H4 (cell line): ENCODE measurements around the gene PRM3. TPM values are rescaled to one million over a fixed set of nuclear protein-coding genes. Genes with fewer than 3 reads are reported as not detected.
A peak's percentile ranks its signal among the peaks of the same experiment; 100 is the strongest.
"Not testable (repeated sequence)": the region's sequence is repeated elsewhere in the genome, so short reads cannot be mapped to it uniquely, and the experiment has no call there.

Experiments used
- DNase-seq: peaks from one replicate; pipeline ENCODE4 v3.0.0-alpha.2; 2015; ENCODE audit warnings: low spot score
- total RNA-seq: library from RNA; depleted of rRNA; stranded (reverse); fragments of >200 nt; shearing (Covaris generic); gene quantifications from 2 replicates; pipeline ENCODE4 v1.2.3, GENCODE V29; 2014

Gene PRM3
- total RNA-seq, 1 experiment from 2014 or later: not detected

DNA sequence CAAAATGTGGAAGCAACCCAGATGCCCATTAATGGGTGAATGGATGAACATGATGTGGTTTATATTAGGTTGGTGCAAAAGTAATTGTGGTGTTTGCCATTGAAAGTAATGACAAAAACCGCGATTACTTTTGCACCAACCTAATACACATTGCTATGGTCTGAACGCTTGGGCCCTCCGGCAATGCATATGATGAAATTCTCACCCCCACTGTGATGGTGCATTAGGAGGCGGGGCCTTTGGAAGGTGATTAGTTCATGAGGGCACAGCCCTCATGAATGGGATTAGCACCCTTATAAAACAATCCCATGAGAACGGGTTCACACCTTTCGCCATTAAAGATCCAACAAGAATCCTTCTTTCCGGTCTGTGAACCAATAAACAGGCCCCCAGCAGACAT lies 33.0 kb upstream of the PRM3 start:
- DNase-seq: no peak

DNA sequence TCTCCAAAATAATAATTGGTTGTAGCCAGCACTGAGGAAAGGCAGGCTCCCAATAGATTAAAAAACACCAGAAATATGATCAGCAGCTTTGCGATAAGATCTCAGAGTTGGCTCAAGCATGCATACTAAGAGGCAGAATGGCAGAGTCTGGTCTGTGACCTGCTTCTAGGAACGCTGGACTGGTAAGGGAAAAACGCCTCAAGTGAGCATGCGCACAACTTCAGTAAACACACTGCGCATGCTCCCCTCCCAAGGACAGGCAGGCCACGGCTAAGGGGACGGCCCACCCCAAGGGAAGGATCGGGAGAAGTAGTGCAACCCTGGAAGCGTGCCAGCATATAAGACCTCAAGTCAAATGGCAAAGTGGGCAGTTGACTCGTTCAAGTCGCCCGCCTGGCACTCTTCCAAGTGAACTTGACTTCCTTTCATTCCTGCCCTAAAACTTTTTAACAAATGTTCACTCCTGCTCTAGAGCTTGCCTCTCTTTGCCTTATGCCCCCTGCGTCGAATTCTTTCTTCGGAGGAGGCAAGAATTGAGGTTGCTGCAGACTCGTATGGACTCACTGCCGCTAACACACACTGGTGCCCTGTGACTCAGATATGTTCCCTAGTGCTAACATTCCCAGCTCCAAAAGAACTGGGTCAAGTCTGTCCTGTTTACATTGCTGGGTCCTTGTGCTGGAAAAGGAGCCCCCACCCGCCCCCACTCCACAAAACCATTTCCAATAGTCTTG lies 30.1 kb upstream of the PRM3 start:
- no peak for DNase-seq

DNA sequence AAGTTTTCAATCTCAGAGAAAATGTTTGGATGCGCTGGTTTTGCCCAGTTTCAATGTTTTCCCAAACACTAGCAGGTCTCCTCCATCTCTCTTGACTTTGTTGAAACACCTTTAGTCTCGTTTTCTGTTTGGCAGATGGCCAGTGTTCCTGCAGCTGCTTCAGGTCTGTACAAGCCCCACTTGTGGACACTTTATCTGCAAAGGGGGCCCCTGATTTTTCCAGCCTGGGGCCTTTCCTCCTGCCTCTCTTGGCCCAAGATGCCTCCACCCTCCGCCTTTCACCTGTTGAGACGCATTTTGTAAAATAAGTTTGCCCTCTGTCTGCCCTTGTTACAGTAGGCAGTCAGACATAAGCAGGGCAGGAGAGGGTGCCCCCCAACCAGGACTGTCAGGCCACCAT lies 29.5 kb upstream of the PRM3 start:
- no peak for DNase-seq

DNA sequence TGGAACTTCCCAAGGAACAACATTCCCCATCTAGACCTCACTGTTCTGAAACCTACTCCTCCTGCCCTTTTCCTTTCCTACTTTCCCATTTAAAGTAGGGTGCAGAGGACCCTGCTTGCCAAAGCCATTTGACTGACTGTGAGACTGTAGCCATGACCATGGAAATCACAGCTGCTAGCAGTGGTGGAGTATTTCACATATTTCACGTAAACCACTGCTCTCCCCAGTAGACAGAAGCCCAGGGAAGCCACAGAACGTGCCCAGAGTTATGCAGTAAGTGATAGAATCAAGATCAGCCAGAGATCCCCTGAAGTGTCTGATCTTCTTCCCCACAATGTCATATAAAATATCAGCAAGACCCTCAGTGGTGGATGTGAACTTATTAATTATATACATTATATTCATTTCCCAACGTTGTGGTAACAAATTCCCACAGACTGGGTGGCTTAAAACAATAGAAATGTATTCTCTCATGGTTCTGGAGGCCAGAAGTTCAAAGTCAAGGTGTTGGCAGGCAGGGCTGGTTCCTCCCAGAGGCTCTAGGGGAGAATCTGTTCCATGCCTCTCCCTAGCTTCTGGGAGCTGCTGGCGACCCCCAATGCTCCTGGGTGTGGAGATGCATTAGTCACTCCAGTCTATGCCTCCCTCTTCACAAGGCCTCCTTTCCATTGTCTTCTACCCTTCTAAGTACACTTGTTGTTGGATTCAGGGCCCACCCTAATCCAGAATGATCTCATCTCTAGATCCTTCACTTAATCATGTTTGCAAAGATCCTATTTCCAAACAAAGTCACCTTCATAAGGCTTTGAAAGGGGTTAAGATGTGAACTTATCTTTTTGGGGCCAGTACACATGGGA lies 28.4 kb upstream of the PRM3 start:
- DNase-seq: no peak

DNA sequence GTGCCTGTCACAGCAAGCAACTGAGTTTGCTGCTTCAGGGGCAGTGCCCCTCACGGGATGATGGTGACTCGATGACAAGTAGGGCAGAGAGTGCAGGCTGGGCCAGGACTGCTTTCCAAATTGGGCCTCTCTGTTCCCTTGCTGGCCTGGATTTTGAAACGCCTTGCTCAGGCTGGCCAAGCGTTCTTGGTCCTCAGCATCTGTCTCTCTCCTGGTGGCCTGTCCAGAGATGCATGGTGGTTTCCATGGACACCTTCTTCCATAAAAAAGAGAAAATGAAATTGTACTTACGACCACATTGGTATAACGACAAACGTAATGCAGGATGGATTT lies 27.1 kb upstream of the PRM3 start:
- DNase-seq: no peak

DNA sequence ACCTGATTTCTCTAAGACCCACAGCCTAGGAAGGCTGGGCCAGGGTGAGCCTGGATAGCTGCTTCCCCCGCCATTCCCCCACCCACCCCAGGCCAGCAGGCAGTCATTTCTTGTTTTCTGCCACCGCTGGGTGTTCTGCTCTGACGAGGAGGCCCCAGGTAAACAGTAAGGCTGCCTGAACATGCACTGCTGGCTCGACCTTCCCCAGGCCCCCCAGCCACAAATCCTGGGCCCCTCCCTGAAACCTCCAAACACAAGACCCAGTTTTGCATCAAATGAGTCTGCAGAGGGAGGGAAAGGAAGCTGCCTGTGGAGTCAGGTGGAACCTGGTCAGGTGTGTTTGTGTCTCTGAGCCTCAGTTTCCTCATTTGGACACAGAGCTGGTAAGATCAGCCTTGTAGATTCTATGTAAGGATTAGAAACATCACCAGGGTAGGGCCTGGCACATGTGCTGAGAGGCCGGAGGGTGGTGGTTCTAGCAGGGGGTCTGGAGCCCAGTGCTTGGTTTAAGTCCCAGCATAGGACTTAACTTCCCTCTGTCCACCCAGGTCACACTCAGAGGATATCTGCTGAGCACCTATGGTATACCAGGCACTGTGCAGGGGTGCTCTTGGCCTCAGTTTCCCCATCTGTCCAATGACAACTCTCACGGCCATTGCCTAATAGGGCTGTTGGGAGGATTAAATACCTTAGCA lies 26.6 kb upstream of the PRM3 start:
- no peak for DNase-seq

DNA sequence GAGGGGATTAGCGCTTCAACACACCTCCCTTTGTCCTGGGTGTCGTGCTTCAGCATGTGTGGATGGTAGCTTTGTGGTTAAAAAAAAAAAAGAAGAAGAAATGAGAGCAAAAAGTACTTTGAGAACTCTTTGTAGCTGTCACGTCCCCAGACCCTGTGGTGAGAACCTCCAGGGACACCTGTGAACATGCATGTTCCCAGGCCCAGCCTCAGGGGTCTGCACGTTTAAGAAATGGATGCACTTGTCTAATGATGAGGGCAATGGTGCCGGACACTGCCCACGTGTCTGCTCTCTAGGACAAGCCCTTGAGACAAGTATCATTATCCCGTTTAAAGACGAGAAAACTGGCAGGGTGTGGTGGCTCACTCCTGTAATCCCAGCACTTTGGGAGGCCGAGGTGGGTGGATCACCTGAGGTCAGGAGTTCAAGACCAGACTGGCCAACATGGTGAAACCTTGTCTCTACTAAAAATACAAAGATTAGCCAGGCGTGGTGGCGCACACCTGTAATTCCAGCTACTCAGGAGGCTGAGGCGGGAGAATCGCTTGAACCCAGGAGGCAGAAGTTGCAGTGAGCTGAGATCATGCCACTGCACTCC lies 25.6 kb upstream of the PRM3 start:
- not testable (repeated sequence) for DNase-seq

DNA sequence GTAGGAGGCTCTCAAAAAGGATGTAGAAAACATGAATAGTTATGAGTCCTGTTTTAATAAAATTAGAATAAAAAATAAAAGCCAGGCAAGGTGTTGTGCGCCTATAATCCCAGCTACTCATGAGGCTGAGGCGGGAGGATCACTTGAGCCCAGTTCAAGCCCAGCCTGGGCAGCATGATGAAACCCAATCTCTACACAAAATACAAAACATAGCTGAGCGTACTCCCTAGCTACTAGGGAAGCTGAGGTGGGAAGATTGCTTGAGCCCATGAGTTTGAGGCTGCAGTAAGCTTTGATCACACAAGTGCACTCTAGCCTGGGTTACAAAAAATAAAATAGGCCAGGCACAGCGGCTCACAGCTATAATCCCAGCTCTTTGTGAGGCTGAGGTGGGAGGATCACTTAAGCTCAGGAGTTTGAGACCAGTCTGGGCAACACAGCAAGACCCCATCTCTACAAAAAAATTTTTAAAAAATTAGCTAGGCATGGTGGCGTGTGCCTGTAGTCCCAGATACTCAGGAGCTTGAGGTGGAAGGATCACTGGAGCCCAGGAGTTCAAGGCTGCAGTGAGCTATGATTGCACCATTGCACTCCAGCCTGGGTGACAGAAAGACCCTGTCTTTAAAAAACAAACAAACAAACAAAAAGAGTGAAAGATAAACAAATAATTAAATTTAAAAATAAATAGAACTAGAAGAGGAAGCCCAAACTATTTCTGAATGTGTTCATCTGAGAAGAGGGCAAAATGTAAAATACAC lies 24.9 kb upstream of the PRM3 start:
- no peak for DNase-seq

DNA sequence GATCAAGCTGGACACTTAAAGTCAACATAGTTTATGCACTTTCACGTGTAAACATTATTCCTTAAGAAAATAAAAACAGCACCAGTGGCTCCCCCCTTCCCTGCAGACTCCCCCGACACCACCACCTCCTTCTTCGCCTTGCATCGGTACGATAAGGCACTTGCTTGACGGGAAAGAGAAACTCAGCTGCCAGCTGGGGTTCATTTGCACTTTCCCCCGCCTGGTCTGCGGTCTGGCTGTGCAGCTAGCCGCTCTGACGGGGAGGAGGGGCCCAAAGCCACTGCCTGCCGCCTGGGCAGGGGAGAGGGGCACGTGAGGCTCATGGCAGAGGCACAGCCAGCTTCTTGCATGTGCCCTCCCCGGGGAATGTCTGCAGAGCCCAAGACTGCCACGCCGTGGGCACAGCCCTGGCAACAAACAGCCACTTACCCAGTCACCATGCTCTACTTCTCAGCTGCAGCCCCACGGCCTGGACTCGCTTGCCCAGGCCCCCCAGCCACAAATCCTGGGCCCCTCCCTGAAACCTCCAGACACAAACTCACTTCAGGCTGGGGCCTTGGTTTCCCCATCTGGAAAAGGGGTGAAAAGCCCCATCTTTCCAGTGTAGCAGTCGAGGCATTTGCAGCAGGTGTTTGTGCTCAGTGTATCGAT lies 24.2 kb upstream of the PRM3 start:
- DNase-seq: peak; percentile 96

DNA sequence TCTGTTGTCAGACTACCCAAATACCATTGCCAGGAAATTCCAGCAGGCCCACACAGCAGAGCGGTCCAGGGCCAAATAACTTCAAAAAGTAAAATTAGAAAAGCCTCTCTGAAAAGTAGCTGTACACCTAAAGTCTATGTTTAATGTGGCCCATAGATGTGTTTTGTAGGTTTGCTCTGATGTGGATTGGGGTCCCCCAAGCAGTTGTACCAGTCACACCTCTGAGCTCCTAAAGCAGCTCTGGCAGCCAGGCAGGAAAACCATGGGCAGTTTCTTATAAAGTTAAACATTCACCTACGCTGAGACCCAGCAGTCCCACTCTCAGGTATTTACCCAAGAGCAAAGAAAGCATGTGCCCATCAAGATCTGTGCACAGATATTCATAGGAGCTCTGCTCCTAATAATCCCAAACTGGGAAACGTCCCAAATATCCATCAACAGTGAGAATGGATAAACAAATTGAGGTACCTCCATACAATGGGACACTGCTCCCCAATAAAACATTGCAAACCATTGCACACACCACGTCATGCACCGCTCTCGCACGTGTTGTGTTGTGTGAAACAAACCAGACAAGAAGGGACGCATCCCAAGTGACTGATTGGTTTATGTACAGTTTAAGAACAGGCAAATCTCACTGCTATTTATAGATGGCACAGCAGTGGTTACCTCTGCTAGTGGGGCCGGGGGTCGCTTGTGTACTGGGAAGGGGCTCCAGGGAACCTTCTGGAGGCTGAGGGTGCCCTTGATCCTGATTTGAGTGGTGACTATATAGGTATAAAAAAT lies 23.5 kb upstream of the PRM3 start:
- DNase-seq: no peak

DNA sequence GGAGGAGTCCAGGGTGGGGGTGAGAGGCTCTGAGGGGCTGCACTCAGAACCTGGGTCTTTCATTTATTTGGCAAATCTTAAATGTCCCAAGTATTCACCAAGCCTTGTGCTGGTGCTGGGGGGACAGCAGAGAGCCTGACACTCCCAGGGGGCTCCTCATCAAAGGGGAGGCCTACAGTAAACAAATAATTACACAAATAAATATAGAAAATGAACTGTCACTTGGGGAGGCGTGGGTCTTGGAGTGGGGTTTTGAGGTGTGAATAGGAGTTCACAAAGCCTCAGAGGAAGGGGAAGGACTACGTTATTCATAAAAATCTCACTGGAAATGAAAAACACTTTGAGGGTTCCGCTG lies 22.9 kb upstream of the PRM3 start:
- no peak for DNase-seq

DNA sequence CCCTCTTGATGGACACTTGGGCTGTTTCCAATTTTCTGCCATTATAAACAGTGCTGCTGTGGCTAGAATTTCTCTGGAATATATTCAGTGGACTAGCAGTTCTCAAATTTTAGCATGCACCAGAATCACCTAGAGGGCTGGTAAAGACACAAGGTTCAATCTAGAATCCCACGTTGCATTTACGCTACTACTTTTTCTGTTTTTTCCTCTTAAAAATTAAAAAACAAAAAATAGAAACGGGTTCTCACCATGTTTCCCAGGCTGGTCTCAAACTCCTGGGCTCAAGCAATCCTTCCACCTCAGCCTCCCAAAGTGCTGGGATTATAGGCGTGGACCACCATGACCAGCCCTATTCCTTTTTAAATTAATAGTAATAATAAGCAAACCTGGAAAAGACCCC lies 22.2 kb upstream of the PRM3 start:
- no peak for DNase-seq

DNA sequence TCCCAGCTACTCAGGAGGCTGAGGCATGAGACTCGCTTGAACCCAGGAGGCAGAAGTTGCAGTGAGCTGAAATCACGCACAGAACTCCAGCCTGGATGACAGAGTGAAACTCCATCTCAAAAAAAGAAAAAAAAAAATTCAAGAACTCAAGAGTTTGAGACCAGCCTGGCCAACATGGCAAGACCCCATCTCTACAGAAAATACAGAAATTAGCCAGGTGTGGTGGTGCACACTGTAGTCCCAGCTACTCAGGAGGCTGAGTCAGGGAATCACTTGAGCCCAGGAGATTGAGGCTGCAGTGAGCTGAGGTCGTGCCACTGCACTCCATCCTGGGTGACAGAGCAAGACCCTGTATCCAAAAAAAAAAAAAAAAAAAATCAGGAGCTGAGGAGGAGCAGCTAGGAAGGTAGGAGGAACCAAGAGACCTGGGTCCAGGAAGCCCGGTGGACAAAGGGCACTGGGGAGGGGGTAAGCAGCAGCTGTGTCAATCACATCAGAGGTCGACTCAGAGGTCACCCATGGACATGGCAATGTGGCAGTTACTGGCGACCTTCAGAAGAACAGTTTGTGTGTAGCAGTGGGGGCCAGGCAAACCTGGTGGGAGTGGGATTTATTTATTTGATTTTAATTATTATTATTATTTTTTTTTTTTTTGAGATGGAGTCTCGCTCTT lies 18.8 kb upstream of the PRM3 start:
- DNase-seq: no peak

DNA sequence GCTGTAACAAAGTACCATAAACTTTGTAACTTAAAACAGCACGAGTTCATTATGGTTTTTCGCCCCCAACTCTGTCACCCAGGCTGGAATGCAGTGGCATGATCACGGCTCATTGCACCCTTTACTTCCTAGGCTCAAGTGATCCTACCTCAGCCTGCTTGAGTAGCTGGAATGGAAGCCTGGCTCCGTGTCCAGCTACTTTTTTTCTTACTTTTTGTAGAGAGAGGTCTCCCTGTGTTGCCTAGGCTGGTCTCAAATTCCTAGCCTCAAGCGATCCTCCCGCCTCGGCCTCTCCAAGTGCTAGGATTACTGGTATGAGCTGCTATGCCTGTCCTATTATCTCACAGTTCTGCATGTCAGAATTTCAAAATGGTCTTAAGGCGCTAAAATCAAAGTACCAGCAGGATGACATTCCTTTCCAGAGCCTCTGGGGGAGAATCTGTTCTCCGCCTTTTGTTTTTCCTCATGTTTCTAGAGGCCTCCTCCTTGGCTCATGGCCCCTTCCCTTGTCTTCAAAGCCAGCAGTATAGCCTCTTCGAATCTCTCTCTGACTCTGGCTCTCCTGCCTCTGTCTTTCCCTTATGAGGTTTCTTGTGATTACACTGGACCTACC lies 17.8 kb upstream of the PRM3 start:
- no peak for DNase-seq

DNA sequence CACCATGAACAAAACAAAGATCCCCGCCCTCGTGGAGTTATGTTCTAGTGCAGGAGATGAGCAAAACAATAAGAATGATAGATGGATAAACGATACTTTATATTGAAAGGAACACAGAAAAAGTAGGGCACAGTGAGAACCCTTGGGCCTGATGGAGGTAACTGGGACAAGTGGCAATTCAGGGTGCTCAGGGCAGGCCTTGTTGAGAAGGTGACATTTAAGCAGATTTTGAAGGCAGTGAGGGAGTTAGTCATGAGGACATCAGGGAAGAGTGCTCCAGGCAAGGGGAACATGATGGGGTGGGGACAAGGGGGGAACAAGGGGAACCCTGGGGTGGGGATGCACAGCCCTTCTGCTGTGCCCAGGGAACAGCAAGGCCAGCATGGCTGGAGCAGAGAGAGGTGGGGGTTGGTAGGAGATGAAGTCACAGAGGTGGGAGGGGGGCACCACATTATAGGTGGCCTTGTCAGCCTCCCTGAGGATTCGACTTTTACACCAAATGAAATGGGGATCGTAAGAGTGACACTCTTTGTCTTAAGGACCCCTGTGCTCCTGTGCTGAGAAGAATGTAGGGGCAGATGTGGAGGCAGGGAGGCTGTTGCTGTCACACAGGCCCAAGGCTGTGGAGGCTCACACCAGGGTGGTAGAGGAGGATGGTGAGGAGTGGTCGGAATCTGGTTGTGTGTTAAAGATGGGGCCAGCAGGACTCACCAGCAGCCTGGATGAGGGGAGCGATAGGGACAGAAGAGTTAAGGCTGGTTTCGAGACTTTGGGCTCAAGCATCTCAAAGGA lies 16.9 kb upstream of the PRM3 start:
- no peak for DNase-seq

DNA sequence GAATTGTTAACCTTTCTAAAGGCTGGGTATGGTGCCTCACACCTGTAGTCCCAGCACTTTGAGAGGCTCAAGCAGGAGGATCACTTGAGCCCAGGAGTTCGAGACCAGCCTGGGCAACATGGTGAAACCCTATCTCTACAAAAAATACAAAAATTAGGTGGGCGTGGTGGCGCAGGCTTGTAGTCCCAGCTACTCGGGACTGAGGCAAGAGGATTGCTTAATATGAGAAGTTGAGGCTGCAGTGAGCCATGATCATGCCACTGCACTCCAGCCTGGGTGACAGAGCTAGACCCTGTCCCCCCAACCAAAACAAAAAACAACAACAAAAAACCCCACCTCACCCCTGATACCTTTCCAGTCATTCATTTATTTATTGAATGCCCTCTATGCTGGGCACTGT lies 16.3 kb upstream of the PRM3 start:
- not testable (repeated sequence) for DNase-seq

DNA sequence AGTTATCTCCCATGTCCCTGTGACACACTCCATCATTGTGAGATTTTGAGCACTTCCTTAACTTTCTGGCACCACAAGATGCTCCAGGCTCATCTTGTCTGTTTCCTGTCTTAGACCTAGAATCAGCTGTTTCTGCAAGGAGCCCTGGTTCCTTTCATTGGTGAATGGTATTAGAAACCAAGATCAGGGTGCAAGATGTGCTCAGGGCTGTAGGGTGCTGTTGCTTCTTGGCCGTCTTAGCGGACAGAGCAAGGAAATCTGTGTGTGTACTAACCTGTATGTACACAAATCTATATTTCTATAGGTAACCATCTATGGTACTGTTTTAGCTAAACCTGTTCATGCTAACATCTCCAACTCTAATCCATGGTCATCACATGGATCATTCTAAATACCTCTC lies 15.8 kb upstream of the PRM3 start:
- no peak for DNase-seq

DNA sequence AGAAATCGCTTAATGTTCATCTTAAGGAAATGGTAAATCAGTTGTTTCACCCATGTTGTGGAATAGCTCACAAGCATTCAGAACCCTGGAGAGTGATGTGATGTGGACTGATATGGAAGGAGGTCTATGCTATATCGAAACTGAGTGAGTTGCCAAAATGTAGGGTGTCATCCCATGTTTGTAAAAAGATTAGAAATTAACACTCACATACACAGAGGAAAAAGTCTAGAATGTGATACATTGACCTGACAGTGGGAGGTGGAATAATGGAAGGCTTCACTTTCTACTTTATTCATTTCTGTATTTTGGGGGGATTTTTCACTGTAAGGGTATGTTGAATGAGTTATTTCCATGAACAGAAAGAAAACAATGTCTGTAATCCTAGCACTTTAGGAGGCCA lies 12.4 kb upstream of the PRM3 start:
- DNase-seq: no peak

DNA sequence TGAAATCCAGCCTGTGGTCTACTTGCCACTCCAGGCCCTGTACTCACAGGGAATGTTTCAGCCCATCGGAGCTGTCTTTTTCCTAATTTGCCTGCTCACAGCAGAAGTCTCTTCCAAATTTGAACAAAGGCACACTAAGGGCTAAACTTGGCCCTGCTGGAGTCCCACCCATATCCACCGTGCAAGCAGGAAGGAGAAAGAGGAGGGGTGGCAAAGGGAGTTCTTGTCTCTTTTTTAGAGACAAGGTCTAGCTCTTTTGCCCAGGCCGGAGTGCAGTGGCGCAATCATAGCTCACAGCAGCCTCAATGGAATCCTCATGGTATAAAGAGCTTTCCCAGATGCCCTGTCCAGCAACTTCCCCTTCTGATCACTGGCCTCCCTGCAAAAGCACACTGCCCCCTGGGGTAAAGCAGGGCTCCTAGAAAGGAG lies 10.4 kb upstream of the PRM3 start:
- no peak for DNase-seq
